WERI-Rb-1 (cell line): ENCODE data around the gene FCN3.

Experiments
- DNase-seq: peaks from one replicate; pipeline ENCODE4 v3.0.0-alpha.2; 2020
- H3K27ac ChIP-seq: fragments of 250-450 bp; sonication (Bioruptor Pico); 2 replicates; pipeline ENCODE4 v1.5.1; 2020; ENCODE audit warnings: mild to moderate bottlenecking, moderate library complexity
- H3K27me3 ChIP-seq: fragments of 250-450 bp; sonication (Bioruptor Pico); 2 replicates; pipeline ENCODE4 v1.5.1; 2021; ENCODE audit warnings: mild to moderate bottlenecking, low read depth, moderate library complexity; ENCODE audit not compliant: insufficient read depth, severe bottlenecking
- H3K36me3 ChIP-seq: fragments of 250-450 bp; sonication (Bioruptor Pico); 2 replicates; pipeline ENCODE4 v1.5.1; 2020; ENCODE audit warnings: mild to moderate bottlenecking, moderate library complexity
- H3K4me3 ChIP-seq: 2 replicates; pipeline ENCODE4 v1.5.1; 2011; ENCODE audit warnings: low read depth, mild to moderate bottlenecking, control low read depth, low read length
- H3K9me3 ChIP-seq: fragments of 250-450 bp; sonication (Bioruptor Pico); 2 replicates; pipeline ENCODE4 v1.5.1; 2021; ENCODE audit warnings: mild to moderate bottlenecking, moderate library complexity; ENCODE audit not compliant: severe bottlenecking
- CTCF ChIP-seq: IDR thresholded peaks from 2 replicates; pipeline ENCODE4 v1.5.1; 2011; ENCODE audit warnings: low read depth, mild to moderate bottlenecking, control low read depth, inconsistent platforms, low read length

FCN3 gene

DNA sequence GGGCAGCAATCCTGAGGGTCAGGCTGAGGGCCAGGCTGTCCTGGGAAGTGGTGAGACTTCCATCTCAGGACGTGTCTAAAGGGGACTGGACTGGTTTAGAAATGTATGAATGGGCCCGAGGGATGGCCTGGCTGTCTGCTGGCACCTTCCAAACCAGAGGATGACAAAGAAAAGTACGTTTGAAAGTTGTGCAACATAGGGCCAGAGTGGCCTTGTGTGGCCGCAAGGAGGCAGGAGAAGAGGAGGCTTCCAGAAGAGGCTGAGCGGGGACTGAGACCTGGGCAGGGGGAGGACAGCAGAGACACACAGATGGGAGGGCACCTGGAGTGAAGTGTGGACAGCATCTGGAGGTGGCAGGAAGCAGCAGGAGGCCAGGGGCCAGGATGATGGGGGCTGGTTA is 35.4 kb downstream of the FCN3 start:
- no peak for DNase-seq
- H3K9me3 ChIP-seq: no peaks in the 10 kb centered on the region
- no peak overlapping the region for H3K27ac ChIP-seq
- peaks cover 4% of the 10 kb centered on the region for H3K36me3 ChIP-seq
- TF ChIP-seq CTCF: no peak
- H3K27me3 ChIP-seq: no peaks in the 10 kb centered on the region
- H3K4me3 ChIP-seq: no peak overlapping the region

DNA sequence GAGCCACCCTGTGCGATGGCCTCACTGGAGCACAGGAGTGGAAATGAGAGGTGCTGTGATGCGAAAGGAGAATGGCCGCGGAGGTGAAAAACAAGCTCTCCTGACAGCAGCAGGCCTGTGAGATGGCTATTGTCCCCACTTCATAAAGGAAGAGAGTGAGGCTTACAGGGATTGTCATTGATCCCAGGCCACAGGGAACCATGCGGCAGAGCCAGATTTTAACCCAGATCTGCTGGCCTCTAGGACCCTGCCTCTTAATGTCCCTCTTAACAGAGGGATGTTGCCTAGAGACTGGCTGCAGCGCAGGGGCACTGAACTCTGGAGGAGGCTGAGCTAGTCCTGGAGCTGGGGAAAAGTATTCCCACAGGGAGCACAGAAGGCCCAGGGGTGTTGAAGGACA is 35.9 kb downstream of the FCN3 start:
- Histone ChIP-seq H3K27me3 (no peaks in the 10 kb centered on the region), H3K27ac (no peak overlapping the region), H3K9me3 (no peaks in the 10 kb centered on the region), H3K4me3 (no peak overlapping the region), H3K36me3 (peaks cover 9% of the 10 kb centered on the region)
- DNase-seq: no peak
- no peak for TF ChIP-seq CTCF

- Histone ChIP-seq H3K9me3 (no peaks in the 10 kb centered on the region), H3K27me3 (no peaks in the 10 kb centered on the region), H3K36me3 (peaks cover 26% of the 10 kb centered on the region), H3K27ac (no peak overlapping the region), H3K4me3 (no peak overlapping the region)
- TF ChIP-seq CTCF: no peak
- no peak for DNase-seq
These were observed 37.9 kb downstream of the FCN3 start for GRCh38 chr1:27336756-27337155.

- H3K4me3 ChIP-seq: no peak overlapping the region
- H3K36me3 ChIP-seq: peaks cover 31% of the 10 kb centered on the region
- no peaks in the 10 kb centered on the region for H3K9me3 ChIP-seq
- no peak for DNase-seq
- TF ChIP-seq CTCF: no peak
- no peak overlapping the region for H3K27ac ChIP-seq
- H3K27me3 ChIP-seq: no peaks in the 10 kb centered on the region
These were observed 38.9 kb downstream of the FCN3 start for GRCh38 chr1:27335506-27336422.

DNA sequence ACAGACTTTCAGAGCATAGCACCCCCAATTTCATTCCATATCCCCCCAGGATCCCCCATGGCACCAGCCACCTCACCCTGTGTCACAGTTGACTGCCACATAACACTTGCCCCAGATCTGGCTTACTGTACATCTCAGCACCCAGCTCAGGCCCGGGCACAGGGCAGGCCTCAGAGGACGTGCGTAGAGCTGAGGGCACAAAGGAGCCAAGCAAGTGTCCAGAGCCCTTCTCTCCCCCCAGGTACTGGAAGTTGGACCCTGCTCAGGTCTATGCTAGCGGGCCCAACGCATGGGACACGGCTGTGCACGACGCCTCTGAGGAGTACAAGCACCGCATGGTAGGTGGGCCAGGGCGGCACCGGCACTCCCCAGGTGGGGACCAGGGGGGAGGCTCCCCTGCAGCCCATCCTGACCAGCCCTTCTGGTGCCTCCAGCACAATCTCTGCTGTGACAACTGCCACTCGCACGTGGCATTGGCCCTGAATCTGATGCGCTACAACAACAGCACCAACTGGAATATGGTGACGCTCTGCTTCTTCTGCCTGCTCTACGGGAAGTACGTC is 40.8 kb downstream of the FCN3 start:
- H3K27me3 ChIP-seq: no peaks in the 10 kb centered on the region
- H3K9me3 ChIP-seq: no peaks in the 10 kb centered on the region
- H3K27ac ChIP-seq: no peak overlapping the region
- H3K4me3 ChIP-seq: no peak overlapping the region
- no peak for DNase-seq
- peaks cover 42% of the 10 kb centered on the region for H3K36me3 ChIP-seq
- TF ChIP-seq CTCF: no peak
